ENCODE data around the gene DAP. TPM values are rescaled to one million over a fixed set of nuclear protein-coding genes. Genes with fewer than 3 reads are reported as not detected.

Gene DAP
- total and polyA plus RNA-seq, 10 of the 15 experiments (the other 5 are each of a cell fraction or from before 2014, with no cell fraction given), result 12.9 to 130 (median 49.9) TPM

DNA sequence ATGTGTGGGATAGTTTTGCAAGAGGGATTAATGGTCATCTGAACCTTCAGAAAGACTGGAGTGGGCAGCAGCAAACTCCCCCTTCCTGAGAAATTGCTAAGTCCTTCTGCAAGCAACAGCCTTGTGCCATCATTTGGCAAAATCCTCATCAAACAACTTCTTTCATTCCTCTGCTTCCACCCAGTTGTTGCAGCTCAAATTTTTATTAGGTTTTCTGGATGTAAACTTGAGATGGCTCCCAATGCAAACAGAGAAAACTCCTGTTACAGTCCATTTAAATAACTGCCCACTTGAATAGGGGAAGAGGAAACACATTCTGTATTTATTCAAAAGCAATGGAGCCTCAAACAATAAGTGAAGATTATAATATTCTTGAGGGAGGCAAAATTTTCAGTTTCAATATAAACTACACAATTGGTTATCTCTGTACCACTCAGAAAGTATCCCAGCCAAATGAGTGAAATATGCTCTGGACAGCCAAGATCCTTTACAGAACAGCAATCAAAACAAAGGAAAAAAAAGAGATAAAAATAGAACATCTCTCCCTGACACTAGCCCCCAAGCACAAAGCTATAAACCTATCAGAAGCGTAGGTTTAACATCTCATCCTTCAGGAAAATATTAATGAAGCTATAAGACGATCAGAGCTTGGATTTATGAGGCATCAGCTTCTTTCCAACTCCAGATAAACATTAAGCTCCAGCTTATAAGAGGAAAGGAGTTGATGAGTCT, 17.3 kb upstream of the DAP start:
- 0% methylated on average over 2 of the region's 2 CpGs for WGBS (ENCODE audit: insufficient coverage, insufficient replicate concordance, low lambda C conversion rate, missing lambda C conversion rate)
- ChIA-PET POLR2A (no interaction called here), SMC1A (ENCODE audit: uncharacterized antibody, unreplicated experiment) (interaction anchor here (1.1 to 1.5 kb wide), 4 partner anchors 9 to 326 kb away, joined by 3 read pairs; no protein-coding TSS in a partner anchor), RAD21 (ENCODE audit: unreplicated experiment) (interaction anchor here (0.6 to 3.2 kb wide), 2 partner anchors 24 to 76 kb away, joined by 3 to 6 read pairs; no protein-coding TSS in a partner anchor), CTCF (interaction anchor here (0.6 to 4.3 kb wide), 4 partner anchors 14 to 355 kb away, joined by 3 to 26 read pairs (median 3); no protein-coding TSS in a partner anchor)
- H3K4me1 ChIP-seq (ENCODE audit: control insufficient read depth, insufficient read depth, low read length), result no peaks in the 10 kb centered on the region
- no peaks in the 10 kb centered on the region for H3K27me3 ChIP-seq (replicated peaks in 1 of 2; ENCODE audit: control insufficient read depth in 2 of 2, insufficient read depth in 2 of 2, low read length in 1 of 2)
- DNase-seq (ENCODE audit: low read depth, low spot score) (no peak), FAIRE-seq (no peak), ATAC-seq (no peak)
- in situ Hi-C loops (cut with MboI), result no loop called here
- TF ChIP-seq SIX5 (IDR thresholded peaks at IDR 0.05; ENCODE audit: low read depth, low read length, severe bottlenecking) (no peak), ZZZ3 (IDR thresholded peaks at IDR 0.05; ENCODE audit: control insufficient read depth, insufficient read length, low read depth) (no peak), CHD2 (IDR thresholded peaks at IDR 0.05; ENCODE audit: borderline replicate concordance, low read depth, low read length) (no peak), CBX5 (IDR thresholded peaks at IDR 0.05; ENCODE audit: low read depth) (no peak), NFXL1 (IDR thresholded peaks at IDR 0.05; ENCODE audit: borderline replicate concordance) (no peak), MYB (IDR thresholded peaks at IDR 0.05; ENCODE audit: borderline replicate concordance, low read depth, low read length) (no peak), CBFB (IDR thresholded peaks at IDR 0.05; ENCODE audit: low read depth) (no peak), ASH2L (IDR thresholded peaks at IDR 0.05; ENCODE audit: borderline replicate concordance, low read depth) (no peak), SMAD5 (IDR thresholded peaks at IDR 0.05; ENCODE audit: low read depth) (no peak), IKZF1 (conservative IDR thresholded peaks at IDR 0.05) (no peak), BRCA1 (IDR thresholded peaks at IDR 0.05; ENCODE audit: low read depth, low read length) (no peak), RAD51 (IDR thresholded peaks at IDR 0.05) (no peak)
- TF ChIP-seq, protein P1, sequence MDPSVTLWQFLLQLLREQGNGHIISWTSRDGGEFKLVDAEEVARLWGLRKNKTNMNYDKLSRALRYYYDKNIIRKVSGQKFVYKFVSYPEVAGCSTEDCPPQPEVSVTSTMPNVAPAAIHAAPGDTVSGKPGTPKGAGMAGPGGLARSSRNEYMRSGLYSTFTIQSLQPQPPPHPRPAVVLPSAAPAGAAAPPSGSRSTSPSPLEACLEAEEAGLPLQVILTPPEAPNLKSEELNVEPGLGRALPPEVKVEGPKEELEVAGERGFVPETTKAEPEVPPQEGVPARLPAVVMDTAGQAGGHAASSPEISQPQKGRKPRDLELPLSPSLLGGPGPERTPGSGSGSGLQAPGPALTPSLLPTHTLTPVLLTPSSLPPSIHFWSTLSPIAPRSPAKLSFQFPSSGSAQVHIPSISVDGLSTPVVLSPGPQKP (IDR thresholded peaks at IDR 0.05; ENCODE audit: low read depth, low read length), result no peak
- TF ChIP-seq, protein P2, sequence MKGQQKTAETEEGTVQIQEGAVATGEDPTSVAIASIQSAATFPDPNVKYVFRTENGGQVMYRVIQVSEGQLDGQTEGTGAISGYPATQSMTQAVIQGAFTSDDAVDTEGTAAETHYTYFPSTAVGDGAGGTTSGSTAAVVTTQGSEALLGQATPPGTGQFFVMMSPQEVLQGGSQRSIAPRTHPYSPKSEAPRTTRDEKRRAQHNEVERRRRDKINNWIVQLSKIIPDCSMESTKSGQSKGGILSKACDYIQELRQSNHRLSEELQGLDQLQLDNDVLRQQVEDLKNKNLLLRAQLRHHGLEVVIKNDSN (IDR thresholded peaks at IDR 0.05; ENCODE audit: borderline replicate concordance, extremely low read length, insufficient read depth, low read depth, low read length), result no peak
- TF ChIP-seq, protein P3, sequence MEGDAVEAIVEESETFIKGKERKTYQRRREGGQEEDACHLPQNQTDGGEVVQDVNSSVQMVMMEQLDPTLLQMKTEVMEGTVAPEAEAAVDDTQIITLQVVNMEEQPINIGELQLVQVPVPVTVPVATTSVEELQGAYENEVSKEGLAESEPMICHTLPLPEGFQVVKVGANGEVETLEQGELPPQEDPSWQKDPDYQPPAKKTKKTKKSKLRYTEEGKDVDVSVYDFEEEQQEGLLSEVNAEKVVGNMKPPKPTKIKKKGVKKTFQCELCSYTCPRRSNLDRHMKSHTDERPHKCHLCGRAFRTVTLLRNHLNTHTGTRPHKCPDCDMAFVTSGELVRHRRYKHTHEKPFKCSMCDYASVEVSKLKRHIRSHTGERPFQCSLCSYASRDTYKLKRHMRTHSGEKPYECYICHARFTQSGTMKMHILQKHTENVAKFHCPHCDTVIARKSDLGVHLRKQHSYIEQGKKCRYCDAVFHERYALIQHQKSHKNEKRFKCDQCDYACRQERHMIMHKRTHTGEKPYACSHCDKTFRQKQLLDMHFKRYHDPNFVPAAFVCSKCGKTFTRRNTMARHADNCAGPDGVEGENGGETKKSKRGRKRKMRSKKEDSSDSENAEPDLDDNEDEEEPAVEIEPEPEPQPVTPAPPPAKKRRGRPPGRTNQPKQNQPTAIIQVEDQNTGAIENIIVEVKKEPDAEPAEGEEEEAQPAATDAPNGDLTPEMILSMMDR (IDR thresholded peaks at IDR 0.05 in 2 of 3, conservative IDR thresholded peaks at IDR 0.05 in 1 of 3; ENCODE audit: control insufficient read depth in 2 of 3, extremely low read depth in 1 of 3, insufficient read depth in 1 of 3, low read depth in 3 of 3, low read length in 3 of 3), result no peak
- no peaks in the 10 kb centered on the region for H3K36me3 ChIP-seq (ENCODE audit: control insufficient read depth in 2 of 2, insufficient read depth in 2 of 2, low read length in 1 of 2)
- H4K20me1 ChIP-seq (ENCODE audit: control insufficient read depth, insufficient read depth), result no peaks in the 10 kb centered on the region
- H3K9ac ChIP-seq (ENCODE audit: control insufficient read depth, insufficient read depth, low read length), result no peak overlapping the region
- H3K4me2 ChIP-seq (ENCODE audit: control insufficient read depth, insufficient read depth), result no peak overlapping the region
- no peak overlapping the region for H3K27ac ChIP-seq (ENCODE audit: control insufficient read depth, insufficient read depth)
- no peaks in the 10 kb centered on the region; the same call in 2 of the 3 replicates for H3K9me3 ChIP-seq (replicated peaks; ENCODE audit: control insufficient read depth, insufficient read depth, low read length)
- no peak overlapping the region for H2AFZ ChIP-seq (ENCODE audit: control insufficient read depth, low read depth, low read length)
- intact Hi-C loops (cut with micrococcal nuclease; ENCODE audit: unreplicated experiment), result no loop called here
- H3K79me2 ChIP-seq (ENCODE audit: control insufficient read depth, insufficient read depth, low read length), result no peaks in the 10 kb centered on the region
- BruUV-seq (replicated peaks), result no TSS peak
- no peak overlapping the region for H3K4me3 ChIP-seq

All from GM12878 (cell line).